Panc1 (cell line): ENCODE measurements around the gene CHST6. TPM values are rescaled to one million over a fixed set of nuclear protein-coding genes. Genes with fewer than 3 reads are reported as not detected.

Experiments used
- ATAC-seq: fragments of 200-7000 bp; cut with Tn5 transposase; 2 replicates; pipeline ENCODE4 v1.9.1; 2020; ENCODE audit warnings: mild to moderate bottlenecking, moderate library complexity
- BruUV-seq: library from RNA; stranded (reverse); fragments of 400-500 nt; replicated peaks from 2 replicates; lab custom pipeline; 2021; lab: Mats Ljungman, UMichigan
- CTCF ChIA-PET: fragments of 300-600 bp; sonication (Branson Sonifier 250); formaldehyde crosslinking; loops from one replicate; lab custom pipeline; 2022; ENCODE audit warnings: antibody characterized with exemption; lab: Charles Lee
- POLR2A ChIA-PET: fragments of 300-600 bp; sonication (Branson Sonifier 250); formaldehyde crosslinking; loops from one replicate; lab custom pipeline; 2022; ENCODE audit warnings: antibody characterized with exemption; lab: Charles Lee
- DNase-seq: peaks from one replicate; pipeline ENCODE4 v3.0.0-alpha.2; 2010; ENCODE audit warnings: low read depth, low spot score
- H3K27ac ChIP-seq: 2 replicates; pipeline ENCODE4 v1.5.1; 2011; ENCODE audit warnings: mild to moderate bottlenecking, low read length, inconsistent platforms
- H3K27me3 ChIP-seq: fragments of 200-500 bp; sonication (Bioruptor generic); 2 replicates; pipeline ENCODE4 v1.6.0; 2014; ENCODE audit warnings: low read length, inconsistent platforms; ENCODE audit not compliant: control insufficient read depth, insufficient read depth
- H3K36me3 ChIP-seq: fragments of 200-500 bp; sonication (Bioruptor generic); 2 replicates; pipeline ENCODE4 v1.5.1; 2014; ENCODE audit warnings: inconsistent platforms, mild to moderate bottlenecking, low read length, moderate library complexity; ENCODE audit not compliant: control insufficient read depth, insufficient read depth
- H3K4me1 ChIP-seq: 2 replicates; pipeline ENCODE4 v1.5.1; 2011; ENCODE audit warnings: inconsistent platforms, mild to moderate bottlenecking, low read length, moderate library complexity; ENCODE audit not compliant: control insufficient read depth, insufficient read depth
- H3K4me3 ChIP-seq, 2 experiments: 2 replicates each; pipeline ENCODE4 v1.5.1; 2011 to 2012; ENCODE audit warnings: low read depth in 2 of 2, low read length in 2 of 2, mild to moderate bottlenecking in 2 of 2, inconsistent platforms in 1 of 2, moderate library complexity in 1 of 2
- H3K9me3 ChIP-seq: fragments of 200-500 bp; sonication (Bioruptor generic); 2 replicates; pipeline ENCODE4 v1.5.1; 2014; ENCODE audit warnings: low read depth, mild to moderate bottlenecking, inconsistent platforms, low read length, moderate library complexity; ENCODE audit not compliant: control insufficient read depth, insufficient read depth
- POLR2AphosphoS5 ChIP-seq: IDR thresholded peaks from 2 replicates; pipeline ENCODE4 v1.6.1; 2012; ENCODE audit warnings: mild to moderate bottlenecking, low read depth, low read length, moderate library complexity
- SIN3A ChIP-seq: IDR thresholded peaks from 2 replicates; pipeline ENCODE4 v1.6.1; 2012; ENCODE audit warnings: low read depth, mild to moderate bottlenecking, low read length, moderate library complexity, borderline replicate concordance; ENCODE audit not compliant: insufficient read depth
- TCF7L2 ChIP-seq: IDR thresholded peaks from 2 replicates; pipeline ENCODE4 v1.6.1; 2011; ENCODE audit warnings: mild to moderate bottlenecking, low read depth, low read length, inconsistent platforms
- in situ Hi-C: cut with HindIII; loops from 2 replicates; pipeline ENCODE4 v1.10.0; 2016; ENCODE audit warnings: low sequenced_read_pairs, low pct_unique_long_range_greater_than_20kb
- intact Hi-C: fragments of 100-400 bp; cut with micrococcal nuclease; formaldehyde crosslinking; loops from one replicate; pipeline ENCODE4 v1.10.0; 2022; ENCODE audit not compliant: unreplicated experiment
- total RNA-seq: library from RNA; stranded (reverse); gene quantifications from one replicate; pipeline ENCODE4 v1.2.1, GENCODE V29; 2021; ENCODE audit not compliant: unreplicated experiment
- TF ChIP-seq, protein P1 (sequence below): fragments of 450-650 bp; IDR thresholded peaks from 2 replicates; pipeline ENCODE4 v1.5.1; 2017; ENCODE audit warnings: mild to moderate bottlenecking
- TF ChIP-seq, protein P2 (sequence below), 2 experiments: IDR thresholded peaks; 2 replicates each; pipeline ENCODE4 v1.6.1; 2011 to 2012; ENCODE audit warnings: low read depth in 2 of 2, control low read depth in 1 of 2, low read length in 1 of 2, mild to moderate bottlenecking in 1 of 2, moderate library complexity in 1 of 2; ENCODE audit not compliant: insufficient read depth in 1 of 2

The CHST6 gene
- total RNA-seq, 1 experiment from 2014 or later: 0.05 TPM

DNA sequence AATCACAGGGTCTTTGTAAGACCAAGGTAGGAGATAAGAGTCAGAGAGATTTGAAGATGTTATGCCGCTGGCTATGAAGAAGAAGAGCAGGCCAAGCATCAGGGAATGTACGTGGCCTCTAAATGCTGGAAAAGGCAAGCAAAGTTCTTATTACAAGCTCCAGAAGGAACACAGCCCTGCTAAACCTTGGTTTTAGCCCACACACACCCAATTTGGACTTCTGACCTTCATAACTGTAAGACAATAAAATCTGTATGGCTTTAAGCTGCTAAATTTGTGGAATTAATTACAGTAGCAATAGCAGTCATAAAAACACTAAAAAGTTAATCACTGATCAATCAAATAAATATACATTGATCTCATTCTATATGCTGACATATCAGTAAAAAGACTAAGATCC lies 36.8 kb downstream of the CHST6 start:
- no peaks in the 10 kb centered on the region for H3K9me3 ChIP-seq
- ChIA-PET CTCF (no interaction called here), POLR2A (interaction anchor here (0.6 kb wide), 1 partner anchor 78 kb away, joined by 5 read pairs; no protein-coding TSS in a partner anchor)
- no TSS peak for BruUV-seq
- no peaks in the 10 kb centered on the region for H3K36me3 ChIP-seq
- ATAC-seq (no peak), DNase-seq (no peak)
- in situ Hi-C loops (no loop called here), intact Hi-C loops (no loop called here)
- no peaks in the 10 kb centered on the region; the same call in 1 of the 2 replicates for H3K4me1 ChIP-seq
- H3K4me3 ChIP-seq: no peak overlapping the region
- no peaks in the 10 kb centered on the region for H3K27me3 ChIP-seq
- no peak overlapping the region for H3K27ac ChIP-seq
- TF ChIP-seq TCF7L2 (no peak), POLR2AphosphoS5 (no peak), SIN3A (no peak)
- TF ChIP-seq, protein P1, sequence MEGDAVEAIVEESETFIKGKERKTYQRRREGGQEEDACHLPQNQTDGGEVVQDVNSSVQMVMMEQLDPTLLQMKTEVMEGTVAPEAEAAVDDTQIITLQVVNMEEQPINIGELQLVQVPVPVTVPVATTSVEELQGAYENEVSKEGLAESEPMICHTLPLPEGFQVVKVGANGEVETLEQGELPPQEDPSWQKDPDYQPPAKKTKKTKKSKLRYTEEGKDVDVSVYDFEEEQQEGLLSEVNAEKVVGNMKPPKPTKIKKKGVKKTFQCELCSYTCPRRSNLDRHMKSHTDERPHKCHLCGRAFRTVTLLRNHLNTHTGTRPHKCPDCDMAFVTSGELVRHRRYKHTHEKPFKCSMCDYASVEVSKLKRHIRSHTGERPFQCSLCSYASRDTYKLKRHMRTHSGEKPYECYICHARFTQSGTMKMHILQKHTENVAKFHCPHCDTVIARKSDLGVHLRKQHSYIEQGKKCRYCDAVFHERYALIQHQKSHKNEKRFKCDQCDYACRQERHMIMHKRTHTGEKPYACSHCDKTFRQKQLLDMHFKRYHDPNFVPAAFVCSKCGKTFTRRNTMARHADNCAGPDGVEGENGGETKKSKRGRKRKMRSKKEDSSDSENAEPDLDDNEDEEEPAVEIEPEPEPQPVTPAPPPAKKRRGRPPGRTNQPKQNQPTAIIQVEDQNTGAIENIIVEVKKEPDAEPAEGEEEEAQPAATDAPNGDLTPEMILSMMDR: no peak
- TF ChIP-seq, protein P2, sequence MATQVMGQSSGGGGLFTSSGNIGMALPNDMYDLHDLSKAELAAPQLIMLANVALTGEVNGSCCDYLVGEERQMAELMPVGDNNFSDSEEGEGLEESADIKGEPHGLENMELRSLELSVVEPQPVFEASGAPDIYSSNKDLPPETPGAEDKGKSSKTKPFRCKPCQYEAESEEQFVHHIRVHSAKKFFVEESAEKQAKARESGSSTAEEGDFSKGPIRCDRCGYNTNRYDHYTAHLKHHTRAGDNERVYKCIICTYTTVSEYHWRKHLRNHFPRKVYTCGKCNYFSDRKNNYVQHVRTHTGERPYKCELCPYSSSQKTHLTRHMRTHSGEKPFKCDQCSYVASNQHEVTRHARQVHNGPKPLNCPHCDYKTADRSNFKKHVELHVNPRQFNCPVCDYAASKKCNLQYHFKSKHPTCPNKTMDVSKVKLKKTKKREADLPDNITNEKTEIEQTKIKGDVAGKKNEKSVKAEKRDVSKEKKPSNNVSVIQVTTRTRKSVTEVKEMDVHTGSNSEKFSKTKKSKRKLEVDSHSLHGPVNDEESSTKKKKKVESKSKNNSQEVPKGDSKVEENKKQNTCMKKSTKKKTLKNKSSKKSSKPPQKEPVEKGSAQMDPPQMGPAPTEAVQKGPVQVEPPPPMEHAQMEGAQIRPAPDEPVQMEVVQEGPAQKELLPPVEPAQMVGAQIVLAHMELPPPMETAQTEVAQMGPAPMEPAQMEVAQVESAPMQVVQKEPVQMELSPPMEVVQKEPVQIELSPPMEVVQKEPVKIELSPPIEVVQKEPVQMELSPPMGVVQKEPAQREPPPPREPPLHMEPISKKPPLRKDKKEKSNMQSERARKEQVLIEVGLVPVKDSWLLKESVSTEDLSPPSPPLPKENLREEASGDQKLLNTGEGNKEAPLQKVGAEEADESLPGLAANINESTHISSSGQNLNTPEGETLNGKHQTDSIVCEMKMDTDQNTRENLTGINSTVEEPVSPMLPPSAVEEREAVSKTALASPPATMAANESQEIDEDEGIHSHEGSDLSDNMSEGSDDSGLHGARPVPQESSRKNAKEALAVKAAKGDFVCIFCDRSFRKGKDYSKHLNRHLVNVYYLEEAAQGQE (IDR thresholded peaks at IDR 0.05; ENCODE audit: insufficient read depth in 1 of 2, low read depth in 2 of 2, low read length in 1 of 2): no peak

DNA sequence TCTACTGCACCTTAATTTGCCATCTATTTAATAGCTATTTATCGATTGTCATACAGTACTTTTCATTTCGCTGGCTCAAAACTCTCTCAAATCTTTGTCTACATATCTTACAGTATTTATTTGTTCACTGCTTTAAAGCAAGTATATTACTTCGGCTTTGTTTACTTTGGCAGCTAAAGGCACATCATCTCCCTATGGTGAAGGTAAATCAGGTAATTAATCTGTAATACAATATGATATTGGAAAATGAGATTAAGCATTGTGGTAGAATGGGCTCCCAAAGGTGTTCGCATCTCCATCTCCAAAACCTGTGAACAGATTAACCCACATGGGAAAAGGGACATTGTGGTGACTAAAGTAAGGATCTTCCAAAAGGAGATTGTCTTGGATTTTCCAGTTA lies 37.2 kb downstream of the CHST6 start:
- Histone ChIP-seq H3K27ac (no peak overlapping the region), H3K4me3 (no peak overlapping the region), H3K4me1 (no peaks in the 10 kb centered on the region; the same call in 1 of the 2 replicates), H3K36me3 (no peaks in the 10 kb centered on the region), H3K9me3 (no peaks in the 10 kb centered on the region), H3K27me3 (no peaks in the 10 kb centered on the region)
- ChIA-PET POLR2A (interaction anchor here (0.6 kb wide), 1 partner anchor 78 kb away, joined by 5 read pairs; no protein-coding TSS in a partner anchor), CTCF (no interaction called here)
- ATAC-seq (no peak), DNase-seq (no peak)
- in situ Hi-C loops: no loop called here
- BruUV-seq: no TSS peak
- no peak for TF ChIP-seq POLR2AphosphoS5
- TF ChIP-seq, protein P1: no peak
- intact Hi-C loops: no loop called here
